ENCODE data around the gene TMEM9.

Gene TMEM9

DNA sequence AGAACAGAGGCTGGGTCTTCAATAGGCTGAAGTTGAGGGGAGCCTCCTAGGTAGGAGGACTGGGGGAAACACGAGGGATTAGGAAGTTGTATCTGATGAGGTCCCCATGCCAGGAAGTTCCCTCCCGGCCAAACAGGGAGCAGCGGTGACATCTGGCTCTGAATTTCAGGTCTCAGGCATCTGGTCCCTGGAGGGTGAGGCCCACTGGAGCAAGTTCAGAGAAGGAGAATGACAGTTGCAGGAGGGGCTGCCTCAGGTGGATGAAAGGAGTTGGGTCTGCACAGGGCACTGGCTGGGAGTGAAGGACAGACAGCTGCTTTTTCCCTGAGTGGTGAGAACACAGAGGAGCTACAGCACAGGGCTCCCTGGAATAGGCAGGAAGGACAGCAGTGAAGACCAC lies 9.1 kb downstream of the TMEM9 start:
- DNase-seq (ENCODE audit: low spot score): no peak

GRCh38 chr1:201144701-201145100 lies 9.6 kb downstream of the TMEM9 start:
- no peak for DNase-seq (ENCODE audit: low spot score)

- no peak for DNase-seq (ENCODE audit: low spot score)
Observed at GRCh38 chr1:201143726-201144635, 10.3 kb downstream of the TMEM9 start.

- DNase-seq (ENCODE audit: low spot score): no peak
Observed at GRCh38 chr1:201142849-201143725, 11.2 kb downstream of the TMEM9 start.

GRCh38 chr1:201142011-201142848 lies 12.0 kb downstream of the TMEM9 start:
- peak; percentile 83 for DNase-seq (ENCODE audit: low spot score)

DNA sequence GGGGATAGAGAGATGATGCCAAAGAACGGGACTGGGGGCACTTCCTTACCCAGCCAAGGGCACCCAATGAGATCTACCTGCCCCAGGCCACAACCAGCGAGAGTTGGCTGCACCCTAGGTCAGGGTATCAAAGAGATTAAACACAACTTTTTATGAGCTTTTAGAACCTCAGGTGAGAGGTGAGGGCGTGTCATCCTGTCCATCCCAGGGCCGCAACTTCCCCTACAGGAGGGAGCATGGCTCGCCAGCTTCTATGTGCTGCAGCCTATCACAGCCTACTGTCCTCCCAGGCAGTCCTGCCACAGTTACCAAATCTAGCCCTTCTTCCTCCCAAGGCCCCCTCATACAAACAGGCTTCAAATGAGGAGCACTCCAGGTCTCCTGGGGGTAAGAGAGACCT lies 12.9 kb downstream of the TMEM9 start:
- DNase-seq (ENCODE audit: low spot score): no peak

- DNase-seq (ENCODE audit: low spot score): no peak
Observed at GRCh38 chr1:201140941-201141260, 13.4 kb downstream of the TMEM9 start.

- DNase-seq (ENCODE audit: low spot score): peak; percentile 79
Observed at GRCh38 chr1:201140235-201140940, 13.9 kb downstream of the TMEM9 start.

GRCh38 chr1:201139756-201140155 lies 14.5 kb downstream of the TMEM9 start:
- DNase-seq (ENCODE audit: low spot score): peak; percentile 34

- no peak for DNase-seq (ENCODE audit: low spot score)
Observed at GRCh38 chr1:201139306-201139705, 15.0 kb downstream of the TMEM9 start.

GRCh38 chr1:201138311-201138840 lies 15.9 kb downstream of the TMEM9 start:
- peak; percentile 76 for DNase-seq (ENCODE audit: low spot score)

DNA sequence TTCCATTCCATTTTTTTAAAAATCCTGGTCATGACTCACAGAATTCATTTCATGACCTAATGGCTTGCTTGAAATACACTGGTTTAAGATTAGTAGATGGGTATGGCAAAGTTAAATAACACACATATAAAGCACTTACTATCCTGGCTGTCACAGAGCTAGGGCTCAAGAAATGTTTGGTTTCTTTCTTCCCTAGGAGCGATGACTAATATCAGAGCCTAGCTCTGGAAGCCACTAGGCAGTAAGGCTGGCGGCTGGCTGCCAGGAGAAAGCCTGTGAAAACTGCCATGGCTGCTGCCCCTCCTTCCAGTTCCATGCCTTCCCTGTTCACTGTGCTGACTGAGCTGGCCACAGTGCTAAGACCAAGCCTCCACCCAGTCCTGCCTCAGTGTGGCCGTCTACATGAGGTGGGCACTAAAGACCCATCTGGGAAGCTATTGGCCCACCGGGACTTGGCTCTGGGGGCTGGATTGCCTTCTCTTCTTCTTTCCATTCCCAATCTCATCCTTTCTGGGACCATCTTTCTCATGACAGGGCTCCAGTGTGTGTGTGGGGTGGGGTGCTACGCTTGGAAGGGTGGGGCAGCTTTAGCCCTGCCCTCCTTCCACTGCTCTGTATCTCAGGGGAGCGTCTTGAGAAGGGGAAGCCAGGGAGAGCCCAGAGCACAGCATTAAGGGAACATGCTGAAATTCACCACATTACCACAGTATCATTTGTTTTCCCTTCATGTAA lies 16.5 kb downstream of the TMEM9 start:
- DNase-seq (ENCODE audit: low spot score): peak; percentile 64

GRCh38 chr1:201137024-201137392 lies 17.3 kb downstream of the TMEM9 start:
- no peak for DNase-seq (ENCODE audit: low spot score)

DNA sequence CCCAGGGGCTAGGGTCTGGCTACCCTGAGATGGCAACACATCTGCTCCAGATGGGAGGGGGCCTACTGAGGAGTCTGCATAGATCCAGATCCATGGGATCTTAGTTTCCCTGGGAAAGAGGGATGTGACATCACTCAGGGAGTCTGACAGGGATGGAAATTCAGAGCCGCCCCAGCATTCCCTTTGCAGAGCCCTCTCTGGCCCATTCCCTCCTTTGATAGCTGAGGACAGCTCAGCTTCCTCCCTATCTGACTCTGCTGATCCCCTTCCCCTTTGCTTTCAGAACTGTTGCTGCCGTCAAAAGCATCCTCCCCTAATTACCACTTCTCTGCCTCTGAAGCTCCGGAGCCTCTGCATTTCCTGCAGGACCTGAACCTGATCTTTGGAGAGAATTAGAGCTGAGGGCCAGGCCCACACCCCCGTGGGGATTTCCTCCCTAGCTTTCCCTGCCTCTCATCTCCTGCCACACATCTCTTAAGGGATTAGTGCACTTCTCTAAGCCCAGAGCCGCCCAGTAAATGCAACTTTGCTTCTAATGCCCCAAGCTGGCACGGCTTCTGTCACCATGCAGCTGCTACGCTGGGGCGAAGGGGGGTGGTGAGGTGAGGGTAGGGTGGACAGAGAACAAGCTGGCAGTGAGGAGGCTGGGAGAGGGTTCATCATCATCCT lies 17.8 kb downstream of the TMEM9 start:
- peak; percentile 87 for DNase-seq (ENCODE audit: low spot score)

GRCh38 chr1:201134405-201134804 lies 19.9 kb downstream of the TMEM9 start:
- DNase-seq (ENCODE audit: low spot score): no peak

DNA sequence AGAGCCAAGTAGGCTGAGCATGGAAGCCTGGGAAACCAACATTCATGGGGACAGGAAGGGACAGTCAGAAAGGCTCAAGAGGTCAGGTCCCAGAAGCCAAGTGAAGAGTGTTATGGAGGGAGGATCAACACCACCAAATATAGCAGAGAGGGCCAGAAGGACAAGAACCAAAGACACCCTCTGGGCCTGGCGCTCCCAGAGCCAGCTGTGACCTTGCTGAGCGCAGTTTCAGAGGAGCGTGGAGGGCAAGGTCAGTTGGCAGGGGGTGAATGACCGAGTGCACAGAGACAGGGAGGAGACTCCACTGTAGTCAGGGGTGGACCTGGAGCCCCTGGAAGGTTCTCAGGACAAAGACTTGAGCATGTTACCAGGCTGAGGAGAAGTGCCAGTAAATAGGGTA lies 22.9 kb downstream of the TMEM9 start:
- no peak for DNase-seq (ENCODE audit: low spot score)

- no peak for DNase-seq (ENCODE audit: low spot score)
Observed at GRCh38 chr1:201128962-201129361, 25.3 kb downstream of the TMEM9 start.

DNA sequence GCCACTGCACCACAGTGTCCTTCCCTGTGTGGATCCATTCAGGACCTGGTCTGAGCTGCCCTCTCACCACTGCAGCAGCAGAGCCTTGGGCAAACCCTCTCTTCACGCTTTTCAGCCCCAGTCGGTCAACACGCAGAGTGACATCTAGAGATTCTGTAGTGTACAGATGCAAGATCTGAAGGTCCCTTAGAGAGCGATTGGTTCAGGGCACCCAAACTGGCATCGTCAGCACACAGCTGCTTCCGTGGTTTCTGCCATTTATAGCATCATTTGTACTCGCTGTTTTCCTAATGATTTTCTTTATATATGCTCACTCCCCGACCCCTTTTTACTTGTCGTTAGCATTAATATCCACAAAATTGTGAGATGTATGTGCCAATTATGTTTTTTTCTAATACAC lies 25.8 kb downstream of the TMEM9 start:
- no peak for DNase-seq (ENCODE audit: low spot score)

- no peak for DNase-seq (ENCODE audit: low spot score)
Observed at GRCh38 chr1:201127755-201128455, 26.4 kb downstream of the TMEM9 start.
